Ectodermal cell (in vitro differentiated cells): ENCODE measurements around the gene GRP.

ENCODE experiments used
- H3K27ac ChIP-seq: 2 replicates; pipeline ENCODE4 v1.7.0; 2013; ENCODE audit warnings: mild to moderate bottlenecking, low read depth, low read length; ENCODE audit not compliant: insufficient read depth, poor library complexity, severe bottlenecking
- H3K27me3 ChIP-seq: 2 replicates; pipeline ENCODE4 v1.7.0; 2013; ENCODE audit warnings: mild to moderate bottlenecking, low read length; ENCODE audit not compliant: insufficient read depth, control insufficient read depth, poor library complexity, severe bottlenecking
- H3K36me3 ChIP-seq: one replicate; pipeline ENCODE4 v1.7.0; 2013; ENCODE audit warnings: low read length; ENCODE audit not compliant: control insufficient read depth, insufficient read depth
- H3K4me1 ChIP-seq: one replicate; pipeline ENCODE4 v1.7.0; 2013; ENCODE audit warnings: low read length; ENCODE audit not compliant: control insufficient read depth, insufficient read depth
- H3K4me3 ChIP-seq: 2 replicates; pipeline ENCODE4 v1.7.0; 2013; ENCODE audit warnings: low read depth, low read length, control low read depth; ENCODE audit not compliant: insufficient read depth
- H3K9me3 ChIP-seq: 2 replicates; pipeline ENCODE4 v1.7.0; 2013; ENCODE audit warnings: mild to moderate bottlenecking, low read length, moderate library complexity; ENCODE audit not compliant: control insufficient read depth
- WGBS, 2 experiments: methylation state at CpG; one replicate each; pipeline ENCODE4 v1.1.7; 2013; ENCODE audit warnings: missing lambda C conversion rate in 2 of 2; 5-methylcytosine and 5-hydroxymethylcytosine counted together

The GRP gene

GRCh38 chr18:59272891-59273758 lies 53.2 kb downstream of the GRP start, which contains the start of gene RAX:
RAX (minus strand) TSS chr18:59273454; CDS start chr18:59273206, 248 bp downstream.
- no peaks in the 10 kb centered on the region for H3K36me3 ChIP-seq
- H3K27me3 ChIP-seq, result peaks cover 100% of the 10 kb centered on the region
- peak within 1 kb of the TSS; percentile 28 for H3K4me3 ChIP-seq
- no peak within 1 kb of the TSS for H3K27ac ChIP-seq
- WGBS, 2 experiments, result 1% methylated on average over 88 of the region's 88 CpGs
- H3K4me1 ChIP-seq, result peaks cover 25% of the 10 kb centered on the region
- no peaks in the 10 kb centered on the region for H3K9me3 ChIP-seq

GRCh38 chr18:59273759-59274532 lies 54.0 kb downstream of the GRP start:
- Histone ChIP-seq H3K4me3 (peak overlapping the region; percentile 28), H3K9me3 (no peaks in the 10 kb centered on the region), H3K36me3 (no peaks in the 10 kb centered on the region), H3K4me1 (peaks cover 25% of the 10 kb centered on the region), H3K27ac (no peak overlapping the region), H3K27me3 (peaks cover 100% of the 10 kb centered on the region)
- WGBS, 2 experiments, result 1% methylated on average over 48 of the region's 48 CpGs

DNA sequence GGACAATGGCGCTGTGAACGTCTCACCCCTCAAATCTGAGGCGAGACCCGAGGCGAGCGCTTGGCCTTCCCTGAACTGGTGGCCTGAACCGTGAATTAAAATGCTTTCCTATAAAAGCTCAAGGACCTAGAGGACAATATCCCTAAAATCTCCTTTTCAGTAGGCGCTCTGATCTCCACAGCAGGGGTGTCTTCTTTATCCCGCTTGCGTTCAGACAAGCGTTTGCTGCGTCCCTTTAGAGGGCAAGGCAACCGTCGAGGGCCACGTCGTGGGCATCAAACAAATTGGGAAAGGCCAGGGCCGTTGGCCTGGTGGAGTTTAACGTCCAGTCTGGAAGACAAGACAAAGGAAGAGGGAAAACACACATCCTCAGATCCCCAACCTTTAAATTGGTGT lies 54.6 kb downstream of the GRP start:
- Histone ChIP-seq H3K4me1 (peaks cover 25% of the 10 kb centered on the region), H3K27ac (no peak overlapping the region), H3K36me3 (no peaks in the 10 kb centered on the region), H3K4me3 (no peak overlapping the region), H3K9me3 (no peaks in the 10 kb centered on the region), H3K27me3 (peaks cover 100% of the 10 kb centered on the region)
- 2% methylated on average over 18 of the region's 18 CpGs for WGBS, 2 experiments

- whole genome bisulfite sequencing, 2 experiments, result 17 to 22% methylated on average over 6 of the region's 6 CpGs
Measured at GRCh38 chr18:59275406-59275949, 55.5 kb downstream of the GRP start.

DNA sequence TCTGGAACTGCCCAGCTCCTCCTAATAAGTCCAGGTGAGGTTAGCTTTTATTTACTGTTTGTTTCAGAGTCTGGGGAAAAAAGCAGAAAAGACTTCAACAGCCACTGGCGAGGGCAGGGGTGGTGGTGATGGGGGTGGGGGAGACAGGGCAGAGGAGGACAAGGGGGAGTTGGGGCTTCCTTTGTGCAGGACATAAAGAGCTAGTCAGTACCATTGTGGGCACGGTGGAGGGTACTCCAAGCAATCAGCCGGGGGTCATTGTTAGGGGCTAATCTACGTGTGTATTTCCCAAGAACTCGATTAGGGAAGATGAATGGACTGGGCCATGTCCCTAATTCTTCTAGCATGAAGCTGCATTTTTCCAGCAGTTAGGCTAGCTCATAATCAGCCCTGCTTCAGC lies 56.1 kb downstream of the GRP start:
- H3K4me1 ChIP-seq, result peaks cover 25% of the 10 kb centered on the region
- 1% methylated on average over 5 of the region's 5 CpGs for WGBS, 2 experiments
- no peaks in the 10 kb centered on the region for H3K36me3 ChIP-seq
- H3K9me3 ChIP-seq, result no peaks in the 10 kb centered on the region
- H3K27me3 ChIP-seq, result peaks cover 100% of the 10 kb centered on the region
- no peak overlapping the region for H3K27ac ChIP-seq
- H3K4me3 ChIP-seq, result no peak overlapping the region

More at GRCh38 chr18:59275406-59275949, 55.5 kb downstream of the GRP start:
- H3K4me3 ChIP-seq, result no peak overlapping the region
- H3K27me3 ChIP-seq, result peaks cover 100% of the 10 kb centered on the region
- H3K27ac ChIP-seq, result no peak overlapping the region
- H3K4me1 ChIP-seq, result peaks cover 25% of the 10 kb centered on the region
- H3K36me3 ChIP-seq, result no peaks in the 10 kb centered on the region
- no peaks in the 10 kb centered on the region for H3K9me3 ChIP-seq

GRCh38 chr18:59278793-59279192 lies 58.8 kb downstream of the GRP start:
- H3K27me3 ChIP-seq, result peaks cover 100% of the 10 kb centered on the region
- 65 to 70% methylated on average over 4 to 5 of the region's 5 CpGs for WGBS, 2 experiments
- H3K4me1 ChIP-seq, result peaks cover 20% of the 10 kb centered on the region
- H3K4me3 ChIP-seq, result no peak overlapping the region
- no peaks in the 10 kb centered on the region for H3K9me3 ChIP-seq
- H3K36me3 ChIP-seq, result no peaks in the 10 kb centered on the region
- H3K27ac ChIP-seq, result no peak overlapping the region

DNA sequence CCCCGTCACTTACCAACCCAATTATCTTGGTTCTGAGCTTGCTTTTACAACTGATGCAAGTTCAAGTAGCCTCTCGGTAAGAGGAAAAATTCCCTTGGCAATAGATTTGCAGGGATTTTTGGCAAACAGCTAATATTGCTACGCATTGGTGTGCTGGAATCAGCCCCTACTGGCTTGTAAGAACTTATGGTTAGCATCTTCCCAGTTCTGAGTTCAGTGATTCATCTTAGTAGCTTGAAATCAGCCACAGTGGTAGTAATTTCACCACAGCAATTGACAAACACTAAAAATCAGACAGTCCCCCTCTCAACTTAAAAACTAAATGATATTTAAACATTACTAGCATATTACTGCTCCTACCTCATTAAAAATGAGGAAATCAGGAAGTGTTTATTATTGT lies 59.2 kb downstream of the GRP start:
- no peaks in the 10 kb centered on the region for H3K36me3 ChIP-seq
- peaks cover 20% of the 10 kb centered on the region for H3K4me1 ChIP-seq
- H3K4me3 ChIP-seq, result no peak overlapping the region
- 77 to 91% methylated on average over 3 of the region's 3 CpGs for WGBS, 2 experiments
- H3K27ac ChIP-seq, result no peak overlapping the region
- peaks cover 100% of the 10 kb centered on the region for H3K27me3 ChIP-seq
- no peaks in the 10 kb centered on the region for H3K9me3 ChIP-seq

DNA sequence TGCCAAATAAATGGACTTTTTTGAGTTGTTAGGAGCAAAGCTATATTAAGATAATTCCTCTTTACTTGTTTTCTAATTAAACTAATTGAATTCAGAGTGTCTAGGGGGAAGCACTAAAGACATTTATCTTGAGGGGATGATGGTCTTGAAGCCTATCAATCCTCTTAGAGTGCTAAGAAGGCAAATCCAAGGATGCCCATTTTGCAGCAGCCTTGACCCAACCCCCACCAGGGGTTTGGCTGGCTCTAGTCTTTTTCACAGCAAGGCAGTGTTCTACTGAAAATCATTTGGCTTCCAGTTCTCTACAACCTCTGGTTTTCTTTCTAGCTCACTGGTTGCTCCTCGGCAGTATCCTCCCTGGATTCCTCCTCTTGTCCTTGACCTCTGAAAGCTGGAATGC lies 59.8 kb downstream of the GRP start:
- Histone ChIP-seq H3K36me3 (no peaks in the 10 kb centered on the region), H3K4me1 (peaks cover 17% of the 10 kb centered on the region), H3K9me3 (no peaks in the 10 kb centered on the region), H3K4me3 (no peak overlapping the region), H3K27ac (no peak overlapping the region), H3K27me3 (peaks cover 96% of the 10 kb centered on the region)
- 69 to 76% methylated on average over 1 of the region's 1 CpG for WGBS, 2 experiments
